Middle frontal gyrus (tissue), 1 donor: ENCODE data around the gene PARP8.
"Not testable (repeated sequence)": the region's sequence is repeated elsewhere in the genome, so short reads cannot be mapped to it uniquely, and the experiment has no call there.

Experiments used
- DNase-seq: peaks from one replicate; pipeline ENCODE4 v3.0.0-alpha.2; 2015; ENCODE audit warnings: low spot score; ENCODE audit errors: extremely low spot score

Gene PARP8, protein sequence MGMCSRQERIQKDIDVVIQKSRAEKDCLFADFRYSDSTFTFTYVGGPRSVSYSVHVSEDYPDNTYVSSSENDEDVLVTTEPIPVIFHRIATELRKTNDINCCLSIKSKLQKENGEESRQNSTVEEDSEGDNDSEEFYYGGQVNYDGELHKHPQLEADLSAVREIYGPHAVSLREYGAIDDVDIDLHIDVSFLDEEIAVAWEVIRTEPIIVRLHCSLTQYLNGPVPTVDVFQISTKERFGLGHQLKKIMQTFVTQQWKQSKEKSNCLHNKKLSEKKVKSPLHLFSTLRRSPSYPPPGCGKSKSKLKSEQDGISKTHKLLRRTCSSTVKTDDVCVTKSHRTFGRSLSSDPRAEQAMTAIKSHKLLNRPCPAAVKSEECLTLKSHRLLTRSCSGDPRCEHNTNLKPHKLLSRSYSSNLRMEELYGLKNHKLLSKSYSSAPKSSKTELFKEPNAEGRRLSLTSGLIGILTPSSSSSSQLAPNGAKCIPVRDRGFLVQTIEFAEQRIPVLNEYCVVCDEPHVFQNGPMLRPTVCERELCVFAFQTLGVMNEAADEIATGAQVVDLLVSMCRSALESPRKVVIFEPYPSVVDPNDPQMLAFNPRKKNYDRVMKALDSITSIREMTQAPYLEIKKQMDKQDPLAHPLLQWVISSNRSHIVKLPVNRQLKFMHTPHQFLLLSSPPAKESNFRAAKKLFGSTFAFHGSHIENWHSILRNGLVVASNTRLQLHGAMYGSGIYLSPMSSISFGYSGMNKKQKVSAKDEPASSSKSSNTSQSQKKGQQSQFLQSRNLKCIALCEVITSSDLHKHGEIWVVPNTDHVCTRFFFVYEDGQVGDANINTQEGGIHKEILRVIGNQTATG

GRCh38 chr5:50666261-50667022 lies at the start of gene PARP8:
Gene PARP8 (plus strand): TSS chr5:50666637. CDS start chr5:50667096, 459 bp downstream.
- no peak for DNase-seq

DNA sequence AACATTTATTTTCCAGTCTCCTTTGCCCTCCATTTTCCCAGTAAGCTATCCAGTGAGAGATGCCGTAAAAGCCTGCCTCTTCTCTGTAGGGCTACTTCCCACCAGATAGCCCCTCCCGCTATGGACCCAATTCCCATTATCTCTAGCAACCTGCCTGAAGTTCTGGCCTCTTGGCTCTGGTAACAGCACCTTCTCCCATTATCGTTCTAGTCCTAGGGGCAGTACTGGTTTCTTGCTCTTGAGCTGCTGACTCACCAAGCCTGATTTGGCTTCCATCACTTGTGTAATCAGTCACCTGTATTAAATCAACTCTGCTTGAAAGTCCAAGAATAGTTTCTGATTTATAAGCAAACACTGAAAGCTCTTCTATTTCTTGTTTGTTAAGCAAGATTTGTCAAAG lies 42.8 kb upstream of the PARP8 start:
- DNase-seq, result no peak

DNA sequence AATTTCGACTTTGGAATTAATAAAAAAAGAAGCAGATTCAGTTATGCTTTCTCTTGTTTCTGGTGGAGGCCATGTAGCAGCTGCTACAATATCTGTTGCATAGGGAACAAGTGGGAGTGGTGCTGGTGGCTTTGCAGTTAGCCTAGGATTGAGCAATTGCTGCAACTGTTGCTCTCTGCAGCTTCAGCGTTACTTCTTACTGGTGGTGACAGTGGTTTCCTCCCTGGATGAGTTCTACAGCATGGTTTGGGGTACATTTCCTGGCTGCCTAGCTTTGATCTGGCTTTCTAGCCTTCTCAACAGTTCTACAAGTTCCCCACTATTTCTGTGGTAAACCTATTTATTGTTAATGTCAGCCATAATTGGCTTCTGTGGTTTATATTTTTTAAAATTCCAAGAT lies 31.6 kb upstream of the PARP8 start:
- not testable (repeated sequence) for DNase-seq

- not testable (repeated sequence) for DNase-seq
Observed at GRCh38 chr5:50637576-50637975, 28.9 kb upstream of the PARP8 start.

DNA sequence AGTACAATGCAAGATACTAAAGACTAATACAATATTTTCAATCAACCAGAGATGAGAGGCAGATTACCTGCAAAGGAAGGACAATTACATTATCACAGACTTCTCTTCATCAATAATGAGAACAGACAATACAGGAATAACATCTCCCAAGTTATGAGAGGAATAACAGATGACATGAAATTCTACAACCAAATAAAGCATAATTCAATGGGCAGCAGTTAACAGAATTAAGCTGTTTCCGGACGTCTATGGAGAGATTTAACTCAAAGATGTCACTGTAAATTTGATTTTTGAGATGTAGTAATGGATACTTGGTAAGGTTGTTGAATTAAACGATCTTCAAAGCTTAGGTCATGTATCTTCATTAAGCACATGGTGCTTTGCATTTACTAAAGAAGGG lies 19.8 kb upstream of the PARP8 start:
- no peak for DNase-seq

GRCh38 chr5:50647726-50648125 lies 18.7 kb upstream of the PARP8 start:
- DNase-seq, result no peak

DNA sequence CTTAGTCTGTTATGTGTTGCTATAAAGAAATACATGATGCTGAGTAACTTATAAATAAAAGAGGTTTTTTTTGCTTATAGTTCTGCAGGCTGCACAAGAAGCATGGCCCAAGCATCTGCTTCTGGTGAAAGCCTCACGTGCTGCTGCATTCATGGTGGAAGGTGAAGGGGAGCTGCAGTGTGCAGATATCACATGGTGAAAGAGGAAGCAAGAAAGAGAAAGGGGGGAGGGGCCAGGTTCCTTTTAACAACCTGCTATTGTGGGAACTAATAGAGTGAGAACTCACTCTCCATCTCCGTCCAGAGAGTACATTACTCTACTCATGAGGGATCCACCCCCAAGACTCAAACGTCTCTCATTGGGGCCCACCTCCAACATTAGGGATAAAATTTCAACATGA lies 12.5 kb upstream of the PARP8 start:
- no peak for DNase-seq

DNA sequence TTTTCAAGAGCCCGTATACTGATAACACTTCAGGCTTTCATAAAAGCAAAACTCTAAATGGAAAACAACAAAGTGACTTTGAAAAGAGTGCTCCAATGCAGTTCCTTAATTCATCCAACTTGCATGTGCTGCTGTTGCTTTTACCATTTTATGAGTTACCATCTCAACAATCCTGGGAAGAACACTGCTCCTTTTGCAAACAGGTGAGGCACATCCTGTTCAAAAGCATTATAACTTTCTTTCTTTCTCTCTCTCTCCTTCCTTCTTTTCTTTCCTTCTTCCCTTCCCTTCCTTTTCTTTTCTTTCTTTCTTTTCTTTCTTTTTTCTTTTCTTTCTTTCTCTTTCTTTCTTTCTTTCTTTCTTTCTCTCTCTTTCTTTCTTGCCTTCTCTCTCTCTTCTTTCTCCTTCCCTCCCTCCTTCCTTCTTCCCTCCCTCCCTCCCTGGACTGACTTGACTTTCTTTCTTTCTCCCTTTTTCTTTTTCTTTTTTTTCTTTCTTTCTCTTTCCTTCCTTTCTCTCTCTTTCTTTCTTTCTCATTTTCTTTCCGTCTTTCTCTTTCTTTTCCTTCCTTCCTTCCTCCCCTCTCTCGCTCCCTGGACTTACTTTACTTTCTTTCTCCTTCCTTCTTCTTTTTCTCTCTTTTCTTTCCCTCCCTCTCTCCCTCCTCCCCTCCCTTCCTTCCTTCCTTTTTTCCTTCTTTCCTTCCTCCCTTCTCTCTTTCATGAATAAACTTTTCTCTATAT lies 11.2 kb upstream of the PARP8 start:
- no peak for DNase-seq

GRCh38 chr5:50655810-50656205 lies 10.6 kb upstream of the PARP8 start:
- DNase-seq, result no peak

DNA sequence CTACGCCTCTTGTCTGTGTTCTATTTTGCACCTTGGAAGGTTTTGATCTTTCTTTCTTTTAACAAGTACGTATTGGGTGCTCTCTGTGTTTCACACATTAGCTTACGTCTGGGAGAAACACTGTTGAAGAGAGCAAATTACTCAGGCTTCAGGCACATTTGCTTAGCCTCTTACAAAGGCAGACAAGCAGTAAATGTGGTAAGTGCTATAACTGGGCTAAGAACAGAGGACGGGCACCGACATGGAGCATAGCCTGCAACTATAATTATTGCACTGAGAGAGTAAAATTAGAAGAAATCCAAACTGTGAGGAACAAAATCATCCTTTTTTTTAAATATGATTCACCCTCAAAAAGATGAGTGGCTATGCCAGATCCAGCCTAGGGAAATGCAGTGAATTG lies 9.4 kb upstream of the PARP8 start:
- no peak for DNase-seq

DNA sequence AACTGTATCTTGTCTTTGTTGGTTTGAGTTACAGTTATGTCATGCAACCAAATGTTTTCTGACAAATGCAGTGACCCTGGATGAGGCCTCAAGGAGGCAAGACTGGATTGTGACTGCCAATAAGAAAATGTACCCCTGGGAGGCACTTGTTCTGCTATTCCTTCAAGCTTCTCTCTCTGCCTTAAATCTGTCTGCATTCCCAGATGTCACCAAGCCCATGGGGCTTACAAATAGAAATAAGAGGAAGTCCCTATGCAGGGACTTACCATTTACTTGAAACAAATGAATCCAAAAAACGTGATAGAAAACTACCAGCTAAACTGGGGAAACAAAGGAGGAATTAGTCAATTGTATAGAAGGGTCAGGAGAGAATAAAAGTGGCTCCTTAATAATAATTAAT lies 8.2 kb upstream of the PARP8 start:
- no peak for DNase-seq

DNA sequence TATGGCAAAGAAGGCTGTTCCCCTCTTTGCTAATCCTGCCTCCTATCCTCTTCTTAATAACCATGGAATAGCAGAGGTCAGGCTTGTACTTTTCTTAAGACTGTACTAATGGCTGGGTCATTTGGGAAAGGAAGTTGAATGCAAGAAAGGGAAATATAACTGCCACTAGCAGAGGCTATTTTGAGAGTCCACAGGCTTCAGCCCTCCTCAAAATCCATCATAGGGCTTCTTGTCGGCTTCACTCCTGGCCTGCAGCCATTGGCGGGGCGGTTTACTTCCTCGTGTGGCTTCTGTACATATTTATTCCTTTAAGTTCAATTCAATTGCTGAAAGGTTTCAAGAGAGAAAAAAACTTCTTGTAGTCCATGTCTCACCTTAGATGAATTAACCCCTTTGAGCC lies 2.8 kb upstream of the PARP8 start:
- DNase-seq, result no peak

GRCh38 chr5:50665091-50665490 lies 1.3 kb upstream of the PARP8 start:
- no peak for DNase-seq

DNA sequence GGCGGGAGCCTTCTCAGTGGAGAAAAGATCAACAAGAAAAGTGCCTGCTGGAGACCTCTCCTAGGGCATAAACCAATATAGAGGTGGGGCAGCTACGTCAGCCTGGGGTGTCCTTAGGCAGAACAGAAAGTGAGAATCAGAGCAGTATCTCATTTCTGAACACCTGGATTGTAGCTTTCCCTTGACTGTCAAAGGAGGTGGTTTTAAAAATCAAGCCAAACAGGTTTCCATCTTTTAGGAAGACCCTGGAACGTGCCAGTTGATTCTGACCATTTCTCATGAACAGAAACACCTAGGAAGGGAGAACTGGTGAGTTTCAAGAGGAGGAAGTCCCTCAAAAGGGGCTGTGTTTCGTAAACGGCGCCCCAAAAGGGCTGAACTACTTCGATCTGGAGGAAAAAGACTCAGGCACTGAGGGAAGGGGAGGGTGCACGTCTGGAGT lies 655 bp upstream of the PARP8 start:
- not testable (repeated sequence) for DNase-seq

- DNase-seq, result no peak
Observed at GRCh38 chr5:50667023-50667652, 701 bp downstream of the PARP8 start.

GRCh38 chr5:50667653-50668595 lies 1.5 kb downstream of the PARP8 start:
- no peak for DNase-seq

- not testable (repeated sequence) for DNase-seq
Observed at GRCh38 chr5:50668636-50669035, 2.2 kb downstream of the PARP8 start.

DNA sequence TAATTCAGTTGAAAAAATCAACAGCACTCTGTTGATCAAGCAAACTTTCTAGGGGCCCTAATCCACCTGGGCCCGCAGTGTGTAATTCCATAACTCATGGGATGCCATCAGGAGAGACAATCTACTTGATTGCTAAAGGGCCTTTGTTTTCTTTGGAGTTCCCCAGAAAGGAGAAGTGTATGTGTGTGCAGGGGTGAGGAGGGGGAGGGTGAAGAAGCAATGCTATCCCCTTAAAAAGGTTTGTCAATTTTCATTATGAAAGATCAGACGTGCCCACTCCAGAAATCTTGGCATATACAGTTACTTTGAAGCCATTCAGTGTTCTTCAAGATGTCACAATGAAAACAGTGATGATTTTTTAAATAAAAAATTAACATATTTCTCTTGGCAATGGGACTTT lies 6.2 kb downstream of the PARP8 start:
- DNase-seq, result no peak

GRCh38 chr5:50673444-50673843 lies 7.0 kb downstream of the PARP8 start:
- DNase-seq, result not testable (repeated sequence)
